HK-2 (cell line): ENCODE results near the gene GEMIN7.

ENCODE experiments used
- DNase-seq: peaks from one replicate; pipeline ENCODE4 v3.0.0-alpha.2; 2018; ENCODE audit not compliant: unreplicated experiment

Gene GEMIN7

GRCh38 chr19:45090034-45090433 is 11.0 kb downstream of the GEMIN7 start:
- DNase-seq: no peak

DNA sequence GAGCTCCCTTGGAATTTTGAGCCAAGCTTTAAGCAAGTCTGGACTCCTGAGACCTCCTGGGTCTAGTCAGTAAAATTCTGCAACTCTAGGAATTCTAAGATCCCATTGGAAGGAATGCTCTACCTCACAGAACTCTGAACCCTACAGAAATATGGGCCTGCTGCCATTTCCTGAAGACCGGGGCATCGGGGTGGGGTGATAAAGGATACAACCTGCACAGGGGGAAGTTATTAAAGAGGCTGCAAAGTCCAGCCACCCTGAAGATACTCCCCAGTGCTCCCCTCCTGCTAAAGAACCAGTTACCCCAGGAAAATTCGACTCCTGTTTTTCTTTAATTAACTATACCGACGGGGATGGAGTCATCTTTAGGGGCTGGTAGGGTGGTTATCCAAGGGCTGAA is 11.5 kb downstream of the GEMIN7 start:
- DNase-seq: no peak

GRCh38 chr19:45091031-45091923 is 12.2 kb downstream of the GEMIN7 start:
- DNase-seq: peak; percentile 99

DNA sequence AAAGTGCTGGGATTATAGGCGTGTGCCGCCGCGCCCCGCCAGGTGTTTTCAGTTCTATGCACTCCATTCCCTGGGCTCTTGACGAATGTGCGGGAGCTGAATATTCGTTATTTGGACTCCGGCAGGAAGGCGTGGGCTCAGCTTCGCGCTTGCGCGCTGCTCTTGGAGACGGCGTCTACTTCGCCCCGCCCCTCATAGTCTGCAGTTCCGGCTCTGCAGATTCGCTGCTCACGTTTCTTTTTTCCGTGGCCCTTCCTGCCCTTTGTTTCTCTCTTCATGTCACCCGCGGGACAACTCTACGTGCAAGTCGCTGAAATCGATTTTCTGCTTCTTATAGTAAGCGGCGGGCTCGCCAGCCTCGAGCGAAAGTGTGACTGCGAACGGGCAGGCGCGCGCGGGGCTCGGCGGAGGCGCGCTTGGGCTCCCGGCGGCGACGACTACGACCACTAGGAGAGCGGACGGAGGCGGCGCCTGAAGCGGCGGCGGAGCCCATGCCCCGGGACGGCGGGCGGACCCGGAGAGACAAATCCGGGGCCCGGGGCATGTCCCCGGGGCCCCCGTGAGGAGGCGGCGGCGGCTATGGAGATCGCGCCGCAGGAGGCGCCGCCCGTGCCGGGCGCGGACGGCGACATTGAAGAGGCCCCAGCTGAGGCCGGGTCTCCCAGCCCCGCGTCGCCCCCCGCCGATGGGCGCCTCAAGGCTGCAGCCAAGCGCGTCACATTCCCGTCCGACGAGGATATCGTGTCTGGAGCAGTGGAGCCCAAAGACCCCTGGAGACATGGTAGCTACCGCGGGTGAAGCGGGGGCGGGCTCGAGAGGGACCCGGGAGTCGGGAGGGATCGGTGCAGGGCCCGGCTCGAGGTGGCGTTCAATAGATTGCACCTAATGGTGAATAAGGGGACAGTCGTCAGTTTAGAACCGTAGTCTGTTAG is 14.0 kb downstream of the GEMIN7 start, which contains the start of gene PPP1R37:
TSS of gene PPP1R37 (plus strand) at position 433 of the 932 bp plus-strand sequence. CDS start at position 580, 147 bp downstream.
- DNase-seq: peak; percentile 90

- no peak for DNase-seq
Observed at GRCh38 chr19:45094137-45094536, 15.1 kb downstream of the GEMIN7 start.

DNA sequence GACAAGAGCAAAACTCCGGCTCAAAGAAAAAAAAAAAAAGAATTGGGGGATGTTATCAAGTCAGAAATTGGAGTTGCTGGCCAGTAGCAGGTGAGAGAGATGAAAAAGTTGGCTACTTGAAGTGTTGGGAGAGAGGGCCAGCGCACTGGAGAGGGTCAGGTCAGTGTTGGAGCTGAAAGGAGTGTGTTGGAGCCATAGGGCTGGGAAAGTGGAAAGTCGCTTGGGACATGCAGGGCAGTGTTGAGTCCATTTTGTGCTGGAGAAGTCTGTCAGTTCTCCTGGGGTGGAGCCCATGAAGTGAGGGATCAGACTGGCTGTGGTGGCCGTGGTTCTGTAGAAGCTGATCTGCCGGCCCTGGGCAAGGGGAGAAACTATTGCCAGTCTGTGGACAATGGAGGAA is 15.6 kb downstream of the GEMIN7 start:
- no peak for DNase-seq

GRCh38 chr19:45095496-45096413 is 16.7 kb downstream of the GEMIN7 start:
- DNase-seq: no peak

DNA sequence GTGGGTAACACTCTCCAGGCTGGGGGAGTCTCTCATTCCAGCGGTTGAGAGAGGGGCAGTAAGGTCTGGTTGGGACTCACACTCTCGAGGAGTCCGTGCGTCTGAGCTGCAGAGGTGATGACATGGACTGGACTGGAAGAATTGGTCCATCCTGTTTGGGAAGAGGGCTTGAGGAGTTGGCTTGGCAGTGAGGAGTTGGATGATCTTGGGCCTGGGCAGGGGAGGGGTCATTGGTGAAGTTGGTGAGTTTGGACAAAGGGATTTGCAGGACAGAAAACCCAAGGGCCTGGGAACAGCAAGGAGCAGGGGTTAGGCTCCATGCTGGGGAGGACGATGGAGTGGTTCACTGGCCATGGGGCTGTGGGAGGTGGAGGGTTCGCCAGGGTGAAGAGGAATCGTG is 17.6 kb downstream of the GEMIN7 start:
- no peak for DNase-seq

DNA sequence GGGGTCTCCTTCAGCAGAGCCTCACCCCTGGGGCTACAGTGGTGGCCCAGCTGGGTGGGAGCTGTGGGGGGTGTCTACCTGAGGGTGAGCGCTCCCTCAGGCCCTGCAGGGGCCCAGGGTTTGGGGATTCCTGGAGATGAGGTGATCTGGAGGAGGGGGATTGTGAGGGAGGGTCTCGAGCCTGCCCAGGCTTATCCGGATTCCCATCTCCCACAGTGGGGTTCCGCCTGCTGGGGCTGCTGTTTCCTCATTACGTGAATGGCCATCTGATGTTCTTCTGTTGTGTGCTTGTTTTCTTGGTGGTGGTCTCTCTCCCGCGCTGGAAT is 18.4 kb downstream of the GEMIN7 start:
- no peak for DNase-seq

- DNase-seq: peak; percentile 88
Observed at GRCh38 chr19:45097776-45098520, 18.9 kb downstream of the GEMIN7 start.

DNA sequence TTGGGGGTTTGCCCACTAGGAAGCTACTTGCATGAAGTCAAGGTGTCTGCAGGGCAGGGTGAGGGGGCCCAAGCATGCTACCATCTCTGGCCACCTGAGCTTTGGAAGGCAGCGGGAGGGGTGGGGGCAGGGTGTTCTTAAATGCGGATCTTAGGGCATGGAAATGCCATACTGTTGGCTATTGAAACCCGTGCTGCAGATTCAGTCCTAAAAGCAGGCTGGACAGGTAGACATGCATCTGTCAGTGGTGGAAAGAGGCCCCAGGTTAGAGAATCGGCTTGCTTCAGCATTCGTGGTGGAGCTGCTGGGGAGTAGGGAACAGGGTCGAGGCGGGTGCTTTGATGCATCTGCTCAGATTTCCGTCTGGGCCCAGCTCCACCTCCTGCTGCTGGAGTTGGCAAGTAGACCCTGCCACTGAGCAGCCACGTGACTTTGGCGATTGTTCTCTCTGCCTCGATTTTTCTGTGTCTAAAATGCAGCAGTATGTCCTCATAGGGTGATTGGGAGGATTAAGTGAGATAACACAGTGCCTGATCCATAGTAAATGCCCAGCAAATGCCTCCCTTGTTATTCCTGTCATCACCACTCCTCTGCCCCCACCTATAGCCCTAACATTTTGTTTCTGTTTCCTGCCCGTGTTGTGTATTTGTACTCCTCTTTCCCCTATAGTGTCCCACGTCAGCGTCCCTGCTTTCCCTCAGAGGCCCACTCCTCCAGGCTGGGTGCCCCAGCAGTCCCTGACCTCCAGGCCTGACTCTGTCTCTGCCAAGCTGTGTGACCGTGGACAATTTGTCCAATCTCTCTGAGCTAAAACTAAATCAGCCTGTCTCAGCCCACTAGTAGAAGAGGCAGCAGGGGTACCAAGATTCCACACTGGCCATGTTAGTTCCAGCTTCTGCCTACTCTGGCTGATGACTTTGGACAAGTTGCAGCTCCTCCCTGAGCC is 19.7 kb downstream of the GEMIN7 start:
- no peak for DNase-seq

GRCh38 chr19:45099467-45100191 is 20.6 kb downstream of the GEMIN7 start:
- DNase-seq: no peak

DNA sequence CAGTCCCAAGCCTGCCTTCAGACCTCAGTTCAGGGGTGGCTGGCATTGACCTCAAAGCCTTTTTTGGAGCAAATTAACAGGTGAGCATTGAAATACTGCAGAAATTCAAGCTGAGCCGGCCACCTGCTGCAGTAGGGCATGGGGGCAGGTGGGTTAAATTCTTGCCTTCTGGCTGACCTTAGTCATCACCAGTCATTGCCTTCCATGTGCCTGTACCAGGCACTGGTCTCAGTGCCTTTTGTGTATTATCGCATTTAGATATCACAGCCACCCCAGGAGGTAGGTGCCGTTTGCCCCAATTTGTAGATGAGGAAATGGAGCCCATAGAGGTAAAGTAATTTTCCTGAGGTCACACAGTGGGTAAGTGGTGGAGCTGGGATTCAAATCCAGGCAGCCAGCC is 21.1 kb downstream of the GEMIN7 start:
- DNase-seq: no peak

- DNase-seq: peak; percentile 44
Observed at GRCh38 chr19:45100846-45101252, 21.8 kb downstream of the GEMIN7 start.

DNA sequence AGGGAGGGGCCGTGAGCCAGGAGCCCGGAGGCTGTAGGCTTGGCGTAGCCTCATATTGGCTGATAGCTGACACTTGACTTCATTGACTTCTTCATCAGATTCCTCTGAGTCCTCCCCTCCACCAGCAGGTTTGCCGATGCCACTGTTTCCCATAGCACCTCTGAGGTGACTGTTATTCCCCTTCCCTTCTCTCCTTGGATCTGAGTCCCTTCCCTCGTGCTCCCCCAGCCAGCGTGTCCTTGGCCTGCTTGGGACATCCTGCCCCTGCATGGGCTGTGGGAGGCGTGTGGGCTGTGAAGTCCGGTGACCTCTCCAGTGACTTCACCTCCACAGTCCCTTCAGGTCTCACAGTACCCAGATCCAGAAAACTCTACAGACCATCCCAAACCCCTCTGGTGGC is 22.7 kb downstream of the GEMIN7 start:
- DNase-seq: no peak

DNA sequence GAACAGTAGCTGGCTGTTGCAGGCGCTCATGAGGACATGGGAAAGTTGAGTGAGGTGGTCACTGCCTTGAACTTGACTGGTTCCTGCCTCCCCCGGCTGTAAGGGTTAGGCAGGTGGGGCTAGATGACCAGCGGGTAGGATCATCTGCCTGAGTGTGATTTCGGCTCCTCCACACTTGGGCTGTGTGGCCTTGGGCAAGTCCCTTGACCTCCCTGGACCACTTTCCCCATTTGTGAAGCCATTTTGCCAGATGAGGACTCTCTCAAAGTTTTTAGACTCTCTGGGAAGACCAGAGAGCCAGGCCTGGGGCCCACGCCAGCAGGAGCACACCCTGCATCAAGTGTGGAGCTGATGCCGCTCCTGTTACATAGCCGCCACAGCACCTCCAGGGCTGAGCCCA is 23.4 kb downstream of the GEMIN7 start:
- no peak for DNase-seq

DNA sequence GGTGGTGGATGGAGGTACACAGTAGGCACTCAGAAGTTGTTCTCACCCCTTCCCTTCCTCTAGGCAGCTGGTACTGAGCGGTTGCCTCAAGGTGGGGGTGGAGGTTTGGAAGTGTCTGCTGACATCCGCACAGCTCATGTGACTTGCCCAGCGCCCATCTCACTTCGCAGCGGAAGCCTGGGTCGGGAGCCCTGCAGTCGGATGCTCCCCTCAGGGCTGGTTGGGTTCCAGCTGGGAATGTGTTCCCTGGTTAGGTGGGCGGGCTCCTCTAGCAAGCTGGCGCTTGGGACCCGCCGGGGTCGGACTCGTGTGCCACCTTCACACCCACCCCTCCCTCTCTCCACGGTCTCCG is 24.1 kb downstream of the GEMIN7 start:
- DNase-seq: no peak

DNA sequence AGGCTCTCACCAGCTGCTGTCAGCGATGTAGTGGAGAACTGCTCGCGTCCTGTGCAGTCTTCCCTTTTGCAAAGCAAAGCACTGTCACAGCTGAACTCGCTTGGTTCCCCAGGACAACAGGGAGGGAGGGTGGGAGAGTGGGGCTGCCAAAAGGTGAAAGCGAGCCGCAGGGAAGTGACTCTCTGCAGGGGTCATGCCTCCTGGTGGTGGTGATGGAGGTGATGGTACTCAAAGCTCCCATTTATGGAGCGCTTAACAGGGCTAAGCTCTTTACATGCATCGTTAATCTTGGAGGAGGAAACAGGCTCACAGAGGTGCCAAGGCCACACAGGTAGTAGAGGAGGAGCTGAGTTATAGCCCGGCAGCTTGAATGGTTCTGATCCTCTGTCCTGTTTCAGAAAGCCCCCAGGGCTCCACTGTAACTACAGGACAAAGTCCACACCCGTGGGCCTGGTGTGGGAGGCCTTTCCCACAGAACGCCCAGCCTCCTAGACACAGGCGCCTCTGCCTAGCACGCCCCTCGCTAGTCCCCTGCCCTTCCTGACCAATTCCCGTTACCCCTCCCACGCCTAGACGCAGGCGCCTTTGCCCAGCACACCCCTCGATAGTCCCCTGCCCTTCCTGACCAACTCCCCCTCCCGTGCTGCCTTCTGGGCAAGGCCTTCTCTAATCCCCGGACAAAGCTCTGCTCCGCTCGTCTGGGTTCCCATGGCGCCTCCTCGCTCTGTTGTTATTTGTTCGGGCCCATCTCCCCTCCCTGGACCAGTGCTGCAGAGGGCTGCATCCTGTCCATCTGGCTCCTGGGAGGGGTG is 24.7 kb downstream of the GEMIN7 start:
- DNase-seq: no peak
